CD1c-positive myeloid dendritic cell (primary cell): ENCODE results near the gene ANKRD29.
A peak's percentile ranks its signal among the peaks of the same experiment; 100 is the strongest.
"Not testable (repeated sequence)": the region's sequence is repeated elsewhere in the genome, so short reads cannot be mapped to it uniquely, and the experiment has no call there.

Experiments used
- DNase-seq: peaks from one replicate; pipeline ENCODE4 v3.0.0-alpha.2; 2016; ENCODE audit errors: extremely low spot score

ANKRD29 gene

GRCh38 chr18:23645568-23646175 is 17.0 kb downstream of the ANKRD29 start:
- no peak for DNase-seq

GRCh38 chr18:23643815-23644490 is 18.8 kb downstream of the ANKRD29 start:
- DNase-seq = no peak

GRCh38 chr18:23641937-23642666 is 20.6 kb downstream of the ANKRD29 start:
- DNase-seq = no peak

- no peak for DNase-seq
These were observed 21.5 kb downstream of the ANKRD29 start for GRCh38 chr18:23641143-23641720.

GRCh38 chr18:23640052-23640451 is 22.7 kb downstream of the ANKRD29 start:
- DNase-seq = no peak

- DNase-seq = not testable (repeated sequence)
These were observed 26.3 kb downstream of the ANKRD29 start for GRCh38 chr18:23636433-23636832.

- DNase-seq = no peak
These were observed 26.7 kb downstream of the ANKRD29 start for GRCh38 chr18:23636071-23636399.

GRCh38 chr18:23635283-23636070 is 27.2 kb downstream of the ANKRD29 start:
- no peak for DNase-seq

- no peak for DNase-seq
These were observed 28.0 kb downstream of the ANKRD29 start for GRCh38 chr18:23634692-23635091.

GRCh38 chr18:23632615-23633014 is 30.1 kb downstream of the ANKRD29 start:
- DNase-seq = no peak

GRCh38 chr18:23631746-23632145 is 31.0 kb downstream of the ANKRD29 start:
- no peak for DNase-seq

- DNase-seq = no peak
These were observed 31.4 kb downstream of the ANKRD29 start for GRCh38 chr18:23631312-23631711.

GRCh38 chr18:23629444-23629946 is 33.2 kb downstream of the ANKRD29 start:
- DNase-seq = no peak

- DNase-seq = no peak
These were observed 34.7 kb downstream of the ANKRD29 start for GRCh38 chr18:23627970-23628369.

- DNase-seq = no peak
These were observed 35.4 kb downstream of the ANKRD29 start for GRCh38 chr18:23627321-23627720.

GRCh38 chr18:23626451-23627279 is 36.0 kb downstream of the ANKRD29 start:
- no peak for DNase-seq

- DNase-seq = no peak
These were observed 39.7 kb downstream of the ANKRD29 start for GRCh38 chr18:23623040-23623439.

GRCh38 chr18:23619388-23619881 is 43.3 kb downstream of the ANKRD29 start:
- DNase-seq = peak; percentile 20

- DNase-seq = peak; percentile 67
These were observed 43.8 kb downstream of the ANKRD29 start for GRCh38 chr18:23618862-23619387.

GRCh38 chr18:23617412-23618014 is 45.2 kb downstream of the ANKRD29 start:
- DNase-seq = no peak
